Stromal cell of bone marrow (primary cell): ENCODE data around the gene GOT1.

ENCODE experiments used
- DNase-seq: peaks from one replicate; pipeline ENCODE4 v3.0.0-alpha.2; 2012; ENCODE audit warnings: low read depth

Gene GOT1

GRCh38 chr10:99395750-99396445 lies 34.5 kb downstream of the GOT1 start:
- DNase-seq = peak; percentile 36

DNA sequence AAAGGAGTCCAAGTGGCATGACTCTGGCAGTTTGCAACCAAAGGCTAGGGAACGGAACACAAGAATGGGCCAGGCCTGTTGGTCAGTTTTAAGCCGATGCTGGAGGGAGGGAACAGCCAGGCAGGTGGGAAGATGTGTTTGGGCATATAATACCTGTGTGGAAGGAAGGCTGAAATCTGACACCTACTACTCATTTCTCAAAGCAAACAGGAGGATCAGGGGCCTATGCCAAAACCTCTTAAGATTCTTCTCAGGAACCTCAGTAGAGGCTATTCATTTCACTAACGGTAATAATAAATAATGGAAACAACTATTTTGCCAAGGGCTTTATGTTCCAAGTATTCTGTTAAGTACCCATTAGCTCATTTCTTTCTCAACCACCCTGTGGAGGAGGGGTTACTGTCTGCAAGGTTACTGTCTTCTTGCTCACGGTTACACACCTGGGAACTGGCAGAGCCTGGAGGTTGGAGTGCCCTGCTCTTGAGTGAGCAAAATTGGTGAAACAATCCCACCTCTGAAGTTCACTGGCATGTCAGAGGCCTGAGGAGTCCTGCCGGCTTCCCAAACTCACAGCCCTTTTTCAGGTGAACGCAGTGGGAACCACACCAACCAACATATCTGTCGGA lies 35.5 kb downstream of the GOT1 start:
- no peak for DNase-seq

GRCh38 chr10:99394256-99394655 lies 36.2 kb downstream of the GOT1 start:
- no peak for DNase-seq

DNA sequence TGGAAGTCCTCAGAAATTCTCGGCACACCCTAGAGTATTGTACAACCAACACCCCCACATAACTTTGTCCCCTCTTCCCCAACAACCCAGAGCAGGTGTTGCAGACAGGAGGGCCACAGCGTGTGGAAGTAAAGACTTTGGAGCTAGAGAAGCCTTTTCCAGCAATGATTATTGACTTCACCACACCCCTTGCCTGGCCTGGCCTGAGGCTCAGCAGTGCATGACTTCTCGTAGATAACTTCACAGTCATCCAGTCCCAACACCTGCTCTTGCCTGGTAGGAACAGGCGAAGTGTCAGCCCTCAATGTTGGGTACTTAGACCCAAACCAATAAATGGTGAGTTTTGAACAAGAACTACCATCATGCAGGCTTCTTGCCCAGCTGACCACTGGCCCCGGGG lies 36.7 kb downstream of the GOT1 start:
- no peak for DNase-seq

DNA sequence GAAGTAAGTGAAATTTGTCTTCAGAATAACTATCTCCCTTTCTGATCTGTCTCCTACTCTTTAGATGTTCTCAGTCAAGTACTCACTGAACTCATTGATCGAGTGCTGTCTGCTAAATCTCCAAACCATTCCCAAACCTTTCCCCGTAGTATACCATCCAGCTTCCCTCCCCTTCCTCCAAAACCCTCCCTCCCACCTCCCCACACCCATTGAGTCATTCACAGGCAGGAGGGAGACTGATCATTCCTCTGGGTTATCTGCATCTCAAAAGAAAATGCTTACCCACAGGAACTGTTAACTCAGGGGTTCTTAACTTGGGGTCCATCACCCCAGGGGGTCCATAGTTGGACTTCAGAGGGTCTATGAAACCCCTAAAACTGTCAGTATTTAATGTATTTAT lies 37.4 kb downstream of the GOT1 start:
- no peak for DNase-seq

GRCh38 chr10:99391346-99391745 lies 39.1 kb downstream of the GOT1 start:
- no peak for DNase-seq

GRCh38 chr10:99389729-99390480 lies 40.5 kb downstream of the GOT1 start:
- DNase-seq = no peak

DNA sequence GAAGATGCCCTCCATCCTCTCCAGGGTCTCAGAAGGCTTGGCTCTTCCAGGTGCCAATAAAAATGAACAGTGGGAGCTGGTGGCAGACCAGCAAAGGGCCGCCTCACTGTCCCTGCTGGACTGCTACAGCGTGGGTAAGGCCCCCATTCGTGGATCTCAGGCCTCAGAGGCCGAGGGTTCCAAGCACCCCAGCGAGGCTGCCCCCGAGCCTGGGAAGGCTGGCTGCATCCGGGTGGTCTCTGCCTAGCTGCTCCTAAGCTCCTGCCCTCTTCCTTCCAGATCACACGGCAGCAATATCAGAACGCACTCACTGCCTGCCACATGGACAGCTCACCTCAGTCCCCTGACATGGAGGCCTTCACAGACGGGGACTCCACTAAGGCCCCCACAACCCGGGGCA lies 42.9 kb downstream of the GOT1 start:
- DNase-seq = no peak

DNA sequence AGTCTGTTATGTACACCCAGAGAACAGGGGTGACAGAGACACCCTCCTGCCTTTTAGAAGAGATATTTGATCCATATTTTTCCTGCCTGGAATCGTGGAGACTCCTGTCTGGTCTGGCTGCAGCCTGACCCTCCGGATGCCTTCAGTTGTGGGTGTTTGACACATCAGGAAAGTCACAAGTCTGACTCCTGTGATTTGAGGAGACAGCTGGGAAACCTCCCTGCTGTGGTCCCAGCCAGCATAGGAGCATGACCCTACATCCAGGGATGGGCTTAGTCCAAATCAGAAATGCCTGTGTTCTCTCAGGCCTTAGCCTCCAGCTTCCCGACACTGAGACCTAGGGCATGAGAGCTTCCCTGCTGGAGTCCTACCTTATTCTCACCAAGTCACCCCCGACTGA lies 43.4 kb downstream of the GOT1 start:
- no peak for DNase-seq

- no peak for DNase-seq
Observed at GRCh38 chr10:99382176-99382575, 48.2 kb downstream of the GOT1 start.

DNA sequence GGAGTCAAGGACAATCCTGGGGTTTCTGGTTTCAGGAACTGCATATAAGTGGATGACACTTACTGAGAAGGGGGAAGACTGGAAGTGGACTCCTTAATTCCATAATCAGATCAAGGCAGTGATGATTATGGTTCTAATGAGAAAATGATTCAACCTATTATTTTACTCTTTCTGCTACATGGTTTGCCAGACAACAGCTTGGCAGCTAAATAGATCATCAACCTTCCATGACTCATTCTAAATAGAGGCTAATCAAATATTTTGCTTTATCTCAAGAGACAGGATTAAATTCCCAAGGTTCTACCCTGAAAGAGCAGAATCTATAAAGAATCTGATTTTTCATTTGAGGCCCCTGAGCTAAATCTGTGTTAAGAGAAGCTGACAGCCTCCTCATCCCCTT lies 55.0 kb downstream of the GOT1 start:
- DNase-seq = no peak

GRCh38 chr10:99374972-99375371 lies 55.5 kb downstream of the GOT1 start:
- no peak for DNase-seq

GRCh38 chr10:99374526-99374925 lies 55.9 kb downstream of the GOT1 start:
- no peak for DNase-seq

- DNase-seq = peak; percentile 39
Observed at GRCh38 chr10:99372546-99373271, 57.7 kb downstream of the GOT1 start.

- no peak for DNase-seq
Observed at GRCh38 chr10:99370993-99371392, 59.4 kb downstream of the GOT1 start.

DNA sequence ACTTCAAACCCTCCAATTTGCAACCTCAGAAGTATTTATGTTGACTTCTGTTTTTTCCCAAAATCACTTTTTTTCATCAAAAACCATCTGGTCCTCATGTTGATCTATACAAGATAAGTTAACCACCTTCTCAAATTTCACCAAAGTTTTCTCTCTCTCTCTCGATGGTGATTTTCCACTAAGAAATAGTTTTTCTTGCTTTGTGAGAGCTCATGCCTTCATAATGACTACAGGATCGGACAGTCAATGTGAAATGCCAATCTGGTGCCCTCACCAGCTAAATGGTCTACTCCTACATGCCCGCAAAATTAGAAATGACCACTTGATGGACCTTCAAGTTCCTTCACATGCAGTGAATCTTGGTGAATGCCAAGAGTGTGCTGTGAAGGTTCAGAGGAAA lies 60.9 kb downstream of the GOT1 start:
- no peak for DNase-seq

DNA sequence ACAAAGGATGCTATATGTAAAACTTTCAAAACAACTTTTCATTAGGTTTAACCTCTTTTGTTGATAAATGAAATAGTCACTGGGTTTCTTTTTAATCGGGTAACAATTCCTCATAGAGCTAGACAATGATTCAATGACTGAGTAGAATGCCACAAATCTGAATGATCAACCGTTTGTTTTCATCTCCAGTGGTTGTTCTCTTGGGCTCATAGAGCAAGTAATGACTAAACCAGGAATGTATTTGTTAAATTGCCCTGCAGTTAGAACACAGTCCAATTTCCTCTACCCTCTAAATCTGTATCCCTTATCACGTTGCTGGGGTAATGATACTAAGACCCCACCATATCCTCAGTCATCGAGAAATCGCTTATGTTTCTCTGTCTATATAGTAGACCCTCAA lies 61.3 kb downstream of the GOT1 start:
- DNase-seq = peak; percentile 21

- DNase-seq = no peak
Observed at GRCh38 chr10:99368646-99369045, 61.8 kb downstream of the GOT1 start.

DNA sequence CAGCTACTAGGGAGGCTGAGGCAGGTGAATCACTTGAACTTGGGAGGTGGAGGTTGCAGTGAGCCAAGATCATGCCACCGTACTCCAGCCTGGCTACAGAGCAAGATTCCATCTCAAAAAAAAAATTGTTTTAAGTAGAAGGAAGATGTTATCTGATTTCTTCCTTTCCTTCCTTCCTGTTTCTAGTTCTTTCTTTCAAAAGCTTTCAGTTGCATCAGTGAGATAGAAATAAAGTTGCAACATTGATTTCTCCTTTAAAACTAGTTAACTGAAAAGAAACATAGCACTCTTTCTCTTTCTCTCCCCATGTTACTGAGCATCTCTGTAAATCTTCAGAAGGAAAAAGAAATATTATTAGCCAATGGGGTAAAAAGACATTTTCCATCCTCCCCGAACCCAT lies 63.8 kb downstream of the GOT1 start:
- no peak for DNase-seq

DNA sequence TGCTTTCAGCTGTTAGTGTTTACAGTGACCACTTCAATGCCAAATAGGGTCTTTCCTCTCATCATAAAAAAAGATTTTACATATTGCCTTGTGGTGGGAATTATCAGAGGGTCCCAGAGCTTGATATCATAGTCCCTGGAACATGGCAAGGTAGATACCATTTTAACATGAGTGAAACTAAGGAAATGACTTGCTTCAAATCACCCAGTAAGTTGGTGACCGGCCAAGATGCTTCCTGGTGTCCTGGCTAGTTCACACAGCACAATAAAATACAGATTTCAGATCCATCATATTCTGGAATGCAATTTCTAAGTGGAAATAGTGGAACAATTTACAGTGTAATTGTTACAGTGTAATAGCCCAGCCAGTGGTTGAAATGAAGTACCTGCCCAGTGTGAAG lies 64.7 kb downstream of the GOT1 start:
- DNase-seq = no peak

- no peak for DNase-seq
Observed at GRCh38 chr10:99365311-99365710, 65.1 kb downstream of the GOT1 start.

GRCh38 chr10:99364125-99364524 lies 66.3 kb downstream of the GOT1 start:
- peak; percentile 39 for DNase-seq

- no peak for DNase-seq
Observed at GRCh38 chr10:99360934-99361333, 69.5 kb downstream of the GOT1 start.
